Activated CD8-positive, alpha-beta memory T cell treated with anti-CD3 and anti-CD28 coated beads, Interleukin-2, amount 10 ng/mL, durations not matched to agents 7 days and 5 days (primary cell): ENCODE results near the gene TRAPPC2L. TPM values are rescaled to one million over a fixed set of nuclear protein-coding genes. Genes with fewer than 3 reads are reported as not detected.

Experiments
- ATAC-seq: fragments of 150-1000 bp; cut with Tn5 transposase; one replicate; pipeline ENCODE4 v1.10.0; 2021; ENCODE audit warnings: moderate library complexity
- CTCF ChIA-PET: fragments of 350-600 bp; sonication (Branson Sonifier 250); formaldehyde crosslinking; loops from one replicate; lab custom pipeline; 2021; ENCODE audit warnings: antibody characterized with exemption; lab: Charles Lee
- DNase-seq: peaks from one replicate; pipeline ENCODE4 v3.0.0-alpha.2; 2020
- H3K27ac Mint-ChIP-seq: one replicate; pipeline ENCODE4 v1.8.0; 2021; ENCODE audit warnings: mild to moderate bottlenecking, mixed read lengths
- H3K27me3 Mint-ChIP-seq: one replicate; pipeline ENCODE4 v1.8.0; 2021; ENCODE audit warnings: mixed read lengths
- H3K36me3 Mint-ChIP-seq: one replicate; pipeline ENCODE4 v1.8.0; 2021; ENCODE audit warnings: mild to moderate bottlenecking, mixed read lengths
- H3K4me1 Mint-ChIP-seq: one replicate; pipeline ENCODE4 v1.8.0; 2021; ENCODE audit warnings: mixed read lengths
- H3K4me3 Mint-ChIP-seq: one replicate; pipeline ENCODE4 v1.8.0; 2021; ENCODE audit warnings: mild to moderate bottlenecking, moderate library complexity, mixed read lengths
- H3K9me3 Mint-ChIP-seq: one replicate; pipeline ENCODE4 v1.8.0; 2022; ENCODE audit warnings: low read depth, mixed read lengths
- total RNA-seq, 2 experiments: library from RNA; stranded (reverse); gene quantifications; one replicate each; pipeline ENCODE4 v1.2.3, GENCODE V29; 2021

The TRAPPC2L gene
- total RNA-seq, 2 experiments from 2014 or later = 49.2 to 51.3 TPM

- Mint-ChIP-seq H3K4me1 (peaks cover 16% of the 10 kb centered on the region), H3K36me3 (no peaks in the 10 kb centered on the region), H3K9me3 (no peaks in the 10 kb centered on the region), H3K27ac (no peak overlapping the region), H3K4me3 (no peak overlapping the region), H3K27me3 (no peaks in the 10 kb centered on the region)
- ATAC-seq (no peak), DNase-seq (no peak)
- CTCF ChIA-PET = interaction anchor here (1.9 kb wide), 1 partner anchor 113 kb away, joined by 7 read pairs; no protein-coding TSS in a partner anchor
Measured at GRCh38 chr16:88850531-88851199, 6.3 kb upstream of the TRAPPC2L start.

- peaks cover 21% of the 10 kb centered on the region for H3K4me1 Mint-ChIP-seq
- no peaks in the 10 kb centered on the region for H3K27me3 Mint-ChIP-seq
- DNase-seq (no peak), ATAC-seq (no peak)
- CTCF ChIA-PET = interaction anchor here (1.9 kb wide), 1 partner anchor 114 kb away, joined by 7 read pairs; no protein-coding TSS in a partner anchor
- no peaks in the 10 kb centered on the region for H3K36me3 Mint-ChIP-seq
- H3K9me3 Mint-ChIP-seq = no peaks in the 10 kb centered on the region
- no peak overlapping the region for H3K27ac Mint-ChIP-seq
- no peak overlapping the region for H3K4me3 Mint-ChIP-seq
Measured at GRCh38 chr16:88851616-88852015, 5.3 kb upstream of the TRAPPC2L start.

GRCh38 chr16:88853325-88853941, 3.5 kb upstream of the TRAPPC2L start:
- Mint-ChIP-seq H3K27ac (no peak overlapping the region), H3K4me1 (peaks cover 27% of the 10 kb centered on the region), H3K27me3 (no peaks in the 10 kb centered on the region), H3K36me3 (peaks cover 1% of the 10 kb centered on the region), H3K4me3 (no peak overlapping the region), H3K9me3 (no peaks in the 10 kb centered on the region)
- ATAC-seq = no peak
- CTCF ChIA-PET = interaction anchor here (1.2 kb wide), 1 partner anchor 73 kb away, joined by 3 read pairs; no protein-coding TSS in a partner anchor
- no peak for DNase-seq

- ATAC-seq (no peak), DNase-seq (peak; percentile 55)
- Mint-ChIP-seq H3K9me3 (no peaks in the 10 kb centered on the region), H3K4me3 (no peak overlapping the region), H3K27ac (no peak overlapping the region), H3K36me3 (peaks cover 1% of the 10 kb centered on the region), H3K4me1 (peaks cover 30% of the 10 kb centered on the region), H3K27me3 (no peaks in the 10 kb centered on the region)
- CTCF ChIA-PET = no interaction called here
Measured at GRCh38 chr16:88854306-88855111, 2.4 kb upstream of the TRAPPC2L start.

GRCh38 chr16:88855176-88855575, 1.8 kb upstream of the TRAPPC2L start:
- Mint-ChIP-seq H3K27ac (peak overlapping the region; percentile 8), H3K9me3 (no peaks in the 10 kb centered on the region), H3K4me3 (peak overlapping the region; percentile 59), H3K36me3 (peaks cover 1% of the 10 kb centered on the region), H3K27me3 (no peaks in the 10 kb centered on the region), H3K4me1 (peaks cover 30% of the 10 kb centered on the region)
- CTCF ChIA-PET = no interaction called here
- ATAC-seq (no peak), DNase-seq (no peak)

GRCh38 chr16:88855736-88856121, 1.2 kb upstream of the TRAPPC2L start:
- CTCF ChIA-PET = no interaction called here
- H3K4me1 Mint-ChIP-seq = peaks cover 30% of the 10 kb centered on the region
- H3K9me3 Mint-ChIP-seq = no peaks in the 10 kb centered on the region
- H3K27me3 Mint-ChIP-seq = no peaks in the 10 kb centered on the region
- peak overlapping the region; percentile 19 for H3K27ac Mint-ChIP-seq
- DNase-seq (no peak), ATAC-seq (no peak)
- H3K4me3 Mint-ChIP-seq = peak overlapping the region; percentile 65
- peaks cover 1% of the 10 kb centered on the region for H3K36me3 Mint-ChIP-seq

- CTCF ChIA-PET = interaction anchor here (1.4 to 2.7 kb wide), 8 partner anchors 10 to 361 kb away, joined by 3 to 66 read pairs (median 7); partner anchors contain the start of genes APRT and ZNF778
- Mint-ChIP-seq H3K27ac (peak overlapping the region; percentile 19), H3K4me3 (peak overlapping the region; percentile 94), H3K36me3 (peaks cover 1% of the 10 kb centered on the region), H3K27me3 (no peaks in the 10 kb centered on the region), H3K9me3 (no peaks in the 10 kb centered on the region), H3K4me1 (peaks cover 30% of the 10 kb centered on the region)
- ATAC-seq (no peak), DNase-seq (no peak)
Measured at GRCh38 chr16:88856122-88856827, 652 bp upstream of the TRAPPC2L start.

- peaks cover 30% of the 10 kb centered on the region for H3K4me1 Mint-ChIP-seq
- peaks cover 1% of the 10 kb centered on the region for H3K36me3 Mint-ChIP-seq
- DNase-seq = peak; percentile 86
- CTCF ChIA-PET = interaction anchor here (0.6 to 2.7 kb wide), 26 partner anchors 8 to 360 kb away, joined by 3 to 66 read pairs (median 4); partner anchors contain the start of genes APRT, CDH15, CDT1 and PABPN1L
- peak overlapping the region; percentile 91 for H3K27ac Mint-ChIP-seq
- ATAC-seq = peak; percentile 67
- H3K27me3 Mint-ChIP-seq = no peaks in the 10 kb centered on the region
- H3K4me3 Mint-ChIP-seq = peak overlapping the region; percentile 94
- H3K9me3 Mint-ChIP-seq = no peaks in the 10 kb centered on the region
Measured at GRCh38 chr16:88857728-88858339, 907 bp downstream of the TRAPPC2L start.

- Mint-ChIP-seq H3K9me3 (no peaks in the 10 kb centered on the region), H3K36me3 (peaks cover 1% of the 10 kb centered on the region), H3K27ac (no peak overlapping the region), H3K27me3 (no peaks in the 10 kb centered on the region), H3K4me3 (no peak overlapping the region), H3K4me1 (peaks cover 24% of the 10 kb centered on the region)
- no peak for DNase-seq
- no peak for ATAC-seq
- CTCF ChIA-PET = interaction anchor here (1.0 to 2.1 kb wide), 2 partner anchors 42 to 47 kb away, joined by 3 to 7 read pairs; no protein-coding TSS in a partner anchor
Measured at GRCh38 chr16:88859381-88860091, 2.6 kb downstream of the TRAPPC2L start.

GRCh38 chr16:88861359-88861758, 4.4 kb downstream of the TRAPPC2L start:
- Mint-ChIP-seq H3K4me1 (peaks cover 9% of the 10 kb centered on the region), H3K4me3 (no peak overlapping the region), H3K27ac (no peak overlapping the region), H3K9me3 (no peaks in the 10 kb centered on the region), H3K27me3 (no peaks in the 10 kb centered on the region), H3K36me3 (peaks cover 1% of the 10 kb centered on the region)
- no peak for ATAC-seq
- no peak for DNase-seq
- CTCF ChIA-PET = no interaction called here

- Mint-ChIP-seq H3K27ac (no peak overlapping the region), H3K36me3 (no peaks in the 10 kb centered on the region), H3K27me3 (no peaks in the 10 kb centered on the region), H3K9me3 (no peaks in the 10 kb centered on the region), H3K4me3 (no peak overlapping the region), H3K4me1 (peaks cover 7% of the 10 kb centered on the region)
- CTCF ChIA-PET = no interaction called here
- no peak for ATAC-seq
- no peak for DNase-seq
Measured at GRCh38 chr16:88862968-88863367, 6.0 kb downstream of the TRAPPC2L start.

GRCh38 chr16:88863426-88863825, 6.5 kb downstream of the TRAPPC2L start:
- Mint-ChIP-seq H3K4me1 (peaks cover 3% of the 10 kb centered on the region), H3K4me3 (no peak overlapping the region), H3K36me3 (no peaks in the 10 kb centered on the region), H3K9me3 (no peaks in the 10 kb centered on the region), H3K27ac (no peak overlapping the region), H3K27me3 (no peaks in the 10 kb centered on the region)
- ATAC-seq (no peak), DNase-seq (no peak)
- CTCF ChIA-PET = no interaction called here
